WTC11 (cell line): ENCODE results near the gene GAS2L3. TPM values are rescaled to one million over a fixed set of nuclear protein-coding genes. Genes with fewer than 3 reads are reported as not detected.

Experiments used
- ATAC-seq: fragments of 200-7000 bp; cut with Tn5 transposase; 2 replicates; pipeline ENCODE4 v1.10.0; 2021; ENCODE audit warnings: mild to moderate bottlenecking, moderate library complexity
- CTCF ChIA-PET: fragments of 300-600 bp; sonication (Branson Sonifier 250); formaldehyde crosslinking; loops from one replicate; lab custom pipeline; 2021; ENCODE audit warnings: antibody characterized with exemption; lab: Charles Lee
- POLR2A ChIA-PET: fragments of 350-600 bp; sonication (Branson Sonifier 250); formaldehyde crosslinking; loops from one replicate; lab custom pipeline; 2021; ENCODE audit warnings: antibody characterized with exemption; lab: Charles Lee
- DNase-seq: peaks from one replicate; pipeline ENCODE4 v3.0.0; 2021; ENCODE audit warnings: low spot score
- H3K27ac Mint-ChIP-seq: 2 replicates; pipeline ENCODE4 v1.8.0; 2021; ENCODE audit warnings: mixed read lengths
- H3K27me3 Mint-ChIP-seq: 2 replicates; pipeline ENCODE4 v1.8.0; 2021; ENCODE audit warnings: low read depth, mild to moderate bottlenecking, moderate library complexity, mixed read lengths
- H3K36me3 Mint-ChIP-seq: 2 replicates; pipeline ENCODE4 v1.8.0; 2021; ENCODE audit warnings: mixed read lengths
- H3K4me1 Mint-ChIP-seq: 2 replicates; pipeline ENCODE4 v1.8.0; 2022; ENCODE audit warnings: mixed read lengths
- H3K4me3 Mint-ChIP-seq: 2 replicates; pipeline ENCODE4 v1.8.0; 2021; ENCODE audit warnings: mild to moderate bottlenecking, moderate library complexity, mixed read lengths
- H3K9me3 Mint-ChIP-seq: 2 replicates; pipeline ENCODE4 v1.8.0; 2021; ENCODE audit warnings: mixed read lengths
- AFF4 ChIP-seq: sonication (generic); formaldehyde crosslinking; IDR thresholded peaks from 2 replicates; pipeline ENCODE4 v1.8.1; 2023; ENCODE audit warnings: mild to moderate bottlenecking, missing genetic modification reagents, borderline replicate concordance
- ARID4B ChIP-seq: sonication (generic); formaldehyde crosslinking; IDR thresholded peaks from 2 replicates; pipeline ENCODE4 v1.8.0; 2023; ENCODE audit warnings: missing genetic modification reagents, mild to moderate bottlenecking, borderline replicate concordance
- ATF1 ChIP-seq: sonication (generic); formaldehyde crosslinking; IDR thresholded peaks from 2 replicates; pipeline ENCODE4 v1.8.1; 2023; ENCODE audit warnings: mild to moderate bottlenecking, moderate library complexity, missing genetic modification reagents
- CREB1 ChIP-seq: sonication (generic); formaldehyde crosslinking; IDR thresholded peaks from 2 replicates; pipeline ENCODE4 v1.8.0; 2023; ENCODE audit warnings: mild to moderate bottlenecking, missing genetic modification reagents
- FOXJ3 ChIP-seq: sonication (generic); formaldehyde crosslinking; IDR thresholded peaks from 2 replicates; pipeline ENCODE4 v1.9.0; 2021; ENCODE audit warnings: missing genetic modification reagents, mild to moderate bottlenecking, borderline replicate concordance
- HMGXB4 ChIP-seq: sonication (generic); formaldehyde crosslinking; IDR thresholded peaks from 2 replicates; pipeline ENCODE4 v1.8.1; 2023; ENCODE audit warnings: mild to moderate bottlenecking, moderate library complexity, missing genetic modification reagents
- MAX ChIP-seq: sonication (generic); formaldehyde crosslinking; IDR thresholded peaks from 2 replicates; pipeline ENCODE4 v1.8.0; 2022; ENCODE audit warnings: mild to moderate bottlenecking, missing genetic modification reagents
- MLX ChIP-seq: sonication (generic); formaldehyde crosslinking; IDR thresholded peaks from 2 replicates; pipeline ENCODE4 v1.8.1; 2023; ENCODE audit warnings: mild to moderate bottlenecking, missing genetic modification reagents, moderate library complexity
- PREB ChIP-seq: sonication (generic); formaldehyde crosslinking; IDR thresholded peaks from 2 replicates; pipeline ENCODE4 v1.8.1; 2022; ENCODE audit warnings: mild to moderate bottlenecking, missing genetic modification reagents, moderate library complexity, borderline replicate concordance
- TEAD1 ChIP-seq: sonication (generic); formaldehyde crosslinking; IDR thresholded peaks from 2 replicates; pipeline ENCODE4 v1.8.0; 2022; ENCODE audit warnings: mild to moderate bottlenecking, missing genetic modification reagents
- TEAD4 ChIP-seq: sonication (generic); formaldehyde crosslinking; IDR thresholded peaks from 2 replicates; pipeline ENCODE4 v1.8.0; 2022; ENCODE audit warnings: mild to moderate bottlenecking, missing genetic modification reagents
- ZMAT4 ChIP-seq: fragments of 250-450 bp; sonication (Bioruptor Pico); IDR thresholded peaks from 2 replicates; pipeline ENCODE4 v1.9.0; 2021; ENCODE audit warnings: mild to moderate bottlenecking
- ZSCAN18 ChIP-seq: fragments of 250-450 bp; sonication (Bioruptor Pico); IDR thresholded peaks from 2 replicates; pipeline ENCODE4 v2.1.2; 2022; ENCODE audit warnings: mild to moderate bottlenecking, moderate library complexity
- total RNA-seq: library from RNA; stranded (reverse); gene quantifications from 3 replicates; pipeline ENCODE4 v1.2.3, GENCODE V29; 2021

The GAS2L3 gene
- total RNA-seq, 1 experiment from 2014 or later = 14.8 TPM

- H3K4me1 Mint-ChIP-seq = peaks cover 9% of the 10 kb centered on the region
- POLR2A ChIA-PET = no interaction called here
- no peaks in the 10 kb centered on the region; the same call in none of the 2 replicates for H3K27me3 Mint-ChIP-seq
- no peak overlapping the region for H3K27ac Mint-ChIP-seq
- TF ChIP-seq AFF4 (CRISPR knock-in tag) = no peak
- H3K36me3 Mint-ChIP-seq = no peaks in the 10 kb centered on the region
- no peak for DNase-seq
- no peak for ATAC-seq
- CTCF ChIA-PET = interaction anchor here (1.0 kb wide), 1 partner anchor 10 kb away, joined by 3 read pairs; no protein-coding TSS in a partner anchor
- H3K9me3 Mint-ChIP-seq = peaks cover 9% of the 10 kb centered on the region; the same call in 1 of the 2 replicates
- no peak overlapping the region for H3K4me3 Mint-ChIP-seq
These were observed 8.5 kb upstream of the GAS2L3 start for GRCh38 chr12:100564905-100565467.

- TF ChIP-seq MAX (no peak), MLX (CRISPR knock-in tag) (no peak), CREB1 (CRISPR knock-in tag) (no peak), TEAD4 (CRISPR knock-in tag) (no peak), TEAD1 (CRISPR knock-in tag) (no peak), PREB (CRISPR knock-in tag) (no peak), ARID4B (CRISPR knock-in tag) (no peak), HMGXB4 (CRISPR knock-in tag) (no peak), ATF1 (CRISPR knock-in tag) (no peak), FOXJ3 (CRISPR knock-in tag) (no peak), ZMAT4 (no peak), ZSCAN18 (no peak)
- peaks cover 9% of the 10 kb centered on the region for H3K4me1 Mint-ChIP-seq
- POLR2A ChIA-PET = no interaction called here
- H3K9me3 Mint-ChIP-seq = no peaks in the 10 kb centered on the region
- H3K4me3 Mint-ChIP-seq = no peak overlapping the region
- DNase-seq (no peak), ATAC-seq (no peak)
- CTCF ChIA-PET = interaction anchor here (1.3 kb wide), 1 partner anchor 105 kb away, joined by 5 read pairs; no protein-coding TSS in a partner anchor
- H3K36me3 Mint-ChIP-seq = no peaks in the 10 kb centered on the region
- peaks cover 5% of the 10 kb centered on the region for H3K27me3 Mint-ChIP-seq
- H3K27ac Mint-ChIP-seq = no peak overlapping the region
These were observed 7.4 kb upstream of the GAS2L3 start for GRCh38 chr12:100565987-100566545.
